Gastrocnemius medialis (tissue), 4 donors: ENCODE measurements around the gene KPNA3.

ENCODE experiments used
- CTCF ChIP-seq, 5 experiments: fragments of 450-650 bp in 3 of 5; fragments of 200-600 bp in 2 of 5; sonication (generic) in 2 of 5; IDR thresholded peaks in 4 of 5; conservative IDR thresholded peaks in 1 of 5; 1 replicate in 4 of 5; 2 replicates in 1 of 5; pipeline ENCODE4 v1.5.1; 2016 to 2019; ENCODE audit warnings: antibody characterized with exemption in 5 of 5, mild to moderate bottlenecking in 3 of 5, moderate library complexity in 3 of 5
- POLR2A ChIP-seq, 2 donors: fragments of 450-650 bp; IDR thresholded peaks; one replicate each; pipeline ENCODE4 v1.6.1; 2017; ENCODE audit warnings: antibody characterized with exemption in 2 of 2, mild to moderate bottlenecking in 2 of 2, moderate library complexity in 2 of 2

GRCh38 chr13:49653478-49653877, 139.0 kb downstream of the KPNA3 start:
- TF ChIP-seq CTCF (IDR thresholded peaks at IDR 0.05 in 4 of 5, conservative IDR thresholded peaks at IDR 0.05 in 1 of 5) (no peak), POLR2A (IDR thresholded peaks at IDR 0.05) (no peak)
